Esophagus muscularis mucosa (tissue), 4 donors: ENCODE data around the gene JUNB. TPM values are rescaled to one million over a fixed set of nuclear protein-coding genes. Genes with fewer than 3 reads are reported as not detected.

Experiments
- DNase-seq: peaks from one replicate; pipeline ENCODE4 v3.0.0-alpha.2; 2017; ENCODE audit errors: extremely low spot score
- H3K27ac ChIP-seq, 4 donors: fragments of 200-600 bp; sonication (generic); replicated peaks in 1 of 4; 1 replicate in 3 of 4; 2 replicates in 1 of 4; pipeline ENCODE4 v1.5.1; 2016 to 2019; ENCODE audit warnings: mild to moderate bottlenecking in 1 of 4
- H3K27me3 ChIP-seq, 4 donors: fragments of 200-600 bp; sonication (generic); one replicate each; pipeline versions ENCODE4 v1.5.1 to v1.6.0; 2016 to 2019
- H3K36me3 ChIP-seq, 4 donors: fragments of 200-600 bp; sonication (generic); one replicate each; pipeline ENCODE4 v1.5.1; 2016 to 2019
- H3K4me1 ChIP-seq, 4 donors: fragments of 200-600 bp; sonication (generic); one replicate each; pipeline ENCODE4 v1.5.1; 2016 to 2019
- H3K4me3 ChIP-seq, 4 donors: fragments of 200-600 bp; sonication (generic); 1 replicate in 2 of 4; 2 replicates in 2 of 4; pipeline ENCODE4 v1.5.1; 2016 to 2019; ENCODE audit warnings: mild to moderate bottlenecking in 4 of 4, moderate library complexity in 1 of 4
- H3K9me3 ChIP-seq, 4 donors: fragments of 200-600 bp; sonication (generic); 1 replicate in 3 of 4; 2 replicates in 1 of 4; pipeline ENCODE4 v1.5.1; 2016 to 2019
- EP300 ChIP-seq: sonication (generic); formaldehyde crosslinking; IDR thresholded peaks from one replicate; pipeline ENCODE4 v1.6.1; 2017; ENCODE audit warnings: antibody characterized with exemption
- POLR2A ChIP-seq: fragments of 450-650 bp; IDR thresholded peaks from one replicate; pipeline ENCODE4 v1.6.1; 2017; ENCODE audit warnings: antibody characterized with exemption, moderate library complexity, mild to moderate bottlenecking, low read depth
- POLR2AphosphoS5 ChIP-seq, 2 donors: sonication (generic); formaldehyde crosslinking; IDR thresholded peaks; one replicate each; pipeline ENCODE4 v1.6.1; 2017; ENCODE audit warnings: antibody characterized with exemption in 2 of 2
- WGBS: methylation state at CpG from one replicate; pipeline ENCODE4 v1.1.5; 2018; 5-methylcytosine and 5-hydroxymethylcytosine counted together
- intact Hi-C: fragments of 100-400 bp; cut with DNase I; formaldehyde crosslinking; loops from one replicate; pipeline ENCODE4 v1.15.1; 2023
- total RNA-seq, 4 donors: library from RNA; depleted of rRNA; stranded (reverse); fragments of >200 nt; gene quantifications; one replicate each; pipeline versions ENCODE4 v1.1.0 to v1.2.1, GENCODE V29; 2016
- TF ChIP-seq, protein P1 (sequence below), 3 experiments: fragments of 200-600 bp in 2 of 3; fragments of 450-650 bp in 1 of 3; sonication (generic) in 2 of 3; IDR thresholded peaks; one replicate each; pipeline ENCODE4 v1.5.1; 2017 to 2019; ENCODE audit warnings: antibody characterized with exemption in 3 of 3, mild to moderate bottlenecking in 2 of 3, moderate library complexity in 1 of 3

Gene JUNB
- total RNA-seq, 4 donors from 2014 or later = 82.2 to 1,609 (median 182) TPM

DNA sequence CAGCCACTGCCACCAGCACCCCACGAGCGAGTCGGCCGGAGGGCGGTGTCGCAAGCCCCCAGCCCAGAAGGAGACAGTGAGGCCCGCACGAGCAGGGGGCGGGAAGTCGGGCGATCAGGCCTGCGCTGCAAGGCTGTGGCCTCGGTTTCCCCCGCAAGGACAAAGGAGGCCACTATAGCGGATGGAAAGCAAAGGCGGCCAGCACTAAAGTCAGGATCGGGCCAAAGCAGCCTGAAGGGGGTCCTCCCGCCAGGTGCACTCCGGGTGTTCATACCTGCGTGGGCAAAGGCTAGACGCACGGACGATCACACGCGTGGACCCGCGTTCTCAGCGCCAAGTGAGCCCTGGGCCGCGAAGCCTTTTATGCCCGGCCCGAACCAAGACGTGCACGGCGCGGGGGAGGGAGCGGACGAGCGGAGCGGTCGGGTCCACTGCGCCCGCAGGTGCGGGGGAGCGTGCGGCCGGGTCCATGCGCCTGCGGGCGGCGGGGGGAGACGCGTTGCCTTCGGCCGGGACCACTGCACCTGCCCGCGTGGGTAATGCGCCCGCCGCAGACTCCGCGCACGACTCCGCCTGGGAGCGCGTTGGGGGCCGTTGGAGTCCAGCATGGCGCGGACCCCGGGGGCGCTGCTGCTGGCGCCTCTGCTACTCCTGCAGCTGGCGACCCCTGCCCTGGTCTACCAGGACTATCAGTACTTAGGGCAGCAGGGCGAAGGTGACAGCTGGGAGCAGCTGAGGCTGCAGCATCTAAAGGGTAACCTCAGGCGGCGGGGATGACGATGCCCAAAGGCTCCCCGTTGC is 10.4 kb downstream of the JUNB start, which contains the start of the genes PRDX2 and THSD8:
Gene PRDX2, minus strand, starts transcription at position 335 of the 801 bp plus-strand sequence. CDS start 539 bp downstream, outside the sequence.
Gene THSD8, plus strand, starts transcription at position 604 of the 801 bp plus-strand sequence. Its CDS starts 3 bp downstream, at position 607.
- TF ChIP-seq, protein P1, sequence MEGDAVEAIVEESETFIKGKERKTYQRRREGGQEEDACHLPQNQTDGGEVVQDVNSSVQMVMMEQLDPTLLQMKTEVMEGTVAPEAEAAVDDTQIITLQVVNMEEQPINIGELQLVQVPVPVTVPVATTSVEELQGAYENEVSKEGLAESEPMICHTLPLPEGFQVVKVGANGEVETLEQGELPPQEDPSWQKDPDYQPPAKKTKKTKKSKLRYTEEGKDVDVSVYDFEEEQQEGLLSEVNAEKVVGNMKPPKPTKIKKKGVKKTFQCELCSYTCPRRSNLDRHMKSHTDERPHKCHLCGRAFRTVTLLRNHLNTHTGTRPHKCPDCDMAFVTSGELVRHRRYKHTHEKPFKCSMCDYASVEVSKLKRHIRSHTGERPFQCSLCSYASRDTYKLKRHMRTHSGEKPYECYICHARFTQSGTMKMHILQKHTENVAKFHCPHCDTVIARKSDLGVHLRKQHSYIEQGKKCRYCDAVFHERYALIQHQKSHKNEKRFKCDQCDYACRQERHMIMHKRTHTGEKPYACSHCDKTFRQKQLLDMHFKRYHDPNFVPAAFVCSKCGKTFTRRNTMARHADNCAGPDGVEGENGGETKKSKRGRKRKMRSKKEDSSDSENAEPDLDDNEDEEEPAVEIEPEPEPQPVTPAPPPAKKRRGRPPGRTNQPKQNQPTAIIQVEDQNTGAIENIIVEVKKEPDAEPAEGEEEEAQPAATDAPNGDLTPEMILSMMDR (IDR thresholded peaks at IDR 0.05) = no peak
- TF ChIP-seq POLR2AphosphoS5 (IDR thresholded peaks at IDR 0.05) (peak; percentile 95 to 97), EP300 (no peak), POLR2A (peak; percentile 53)
- intact Hi-C loops = no loop called here
- DNase-seq = no peak
- Histone ChIP-seq H3K4me3 (peak within 1 kb of the TSS; percentile 79 to 93 (median 86)), H3K4me1 (peaks cover 28 to 42% (median 37%) of the 10 kb centered on the region in 4 donors), H3K27me3 (no peaks in the 10 kb centered on the region), H3K9me3 (no peaks in the 10 kb centered on the region), H3K36me3 (peaks cover 6 to 34% (median 25%) of the 10 kb centered on the region in 4 donors), H3K27ac (peak within 1 kb of the TSS; percentile 83 to 89 (median 86))
- 0% methylated on average over 12 of the region's 78 CpGs for WGBS

DNA sequence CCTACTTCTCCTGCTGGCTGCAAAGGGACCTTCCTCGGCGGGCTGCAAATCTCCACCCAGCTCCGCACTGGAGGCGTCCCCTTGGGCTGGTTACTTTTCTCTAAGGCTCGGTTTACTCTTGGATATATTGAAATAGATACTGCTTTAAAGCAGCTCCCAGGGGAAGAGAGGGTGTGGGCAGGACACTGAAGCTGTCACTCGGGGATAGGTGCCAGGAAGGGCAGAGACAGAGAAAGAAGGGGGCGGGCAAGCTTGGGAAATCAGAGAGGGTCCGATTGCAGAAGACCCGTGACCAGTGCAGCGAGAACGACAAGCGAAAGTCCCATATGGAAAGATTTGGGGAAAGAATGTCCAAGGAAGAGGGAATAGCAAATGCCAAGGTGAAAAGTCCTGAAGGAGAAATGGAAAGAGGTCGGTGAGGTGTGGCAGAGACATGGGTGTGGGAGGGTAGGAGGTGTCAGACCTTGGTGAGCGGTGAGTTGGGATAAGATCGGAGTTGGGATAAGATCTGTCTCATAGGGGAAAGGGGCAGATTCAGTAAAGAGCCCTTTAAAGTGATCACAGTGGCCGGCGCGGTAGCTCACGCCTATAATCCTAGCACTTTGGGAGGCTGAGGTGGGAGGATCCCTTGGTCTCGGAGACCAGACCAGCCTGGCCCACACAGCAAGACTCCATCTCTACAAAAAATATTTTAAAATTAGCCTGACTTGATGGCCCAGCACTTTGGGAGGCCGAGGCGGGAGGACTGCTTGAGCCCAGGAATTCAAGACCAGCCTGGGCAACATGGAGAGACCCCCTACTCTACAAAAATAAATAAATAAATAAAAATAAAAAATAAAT is 11.2 kb downstream of the JUNB start:
- Histone ChIP-seq H3K27ac (peak overlapping the region; percentile 83 to 89 (median 86)), H3K4me1 (peaks cover 36 to 48% (median 43%) of the 10 kb centered on the region in 4 donors), H3K4me3 (peak overlapping the region; percentile 79 to 93 (median 86)), H3K36me3 (peaks cover 6 to 28% (median 23%) of the 10 kb centered on the region in 4 donors), H3K27me3 (no peaks in the 10 kb centered on the region), H3K9me3 (no peaks in the 10 kb centered on the region)
- 42% methylated on average over 22 of the region's 22 CpGs for WGBS
- no peak for DNase-seq
- intact Hi-C loops = no loop called here
- TF ChIP-seq POLR2A (no peak), POLR2AphosphoS5 (IDR thresholded peaks at IDR 0.05) (no peak), EP300 (no peak)
- TF ChIP-seq, protein P1 (IDR thresholded peaks at IDR 0.05) = no peak

DNA sequence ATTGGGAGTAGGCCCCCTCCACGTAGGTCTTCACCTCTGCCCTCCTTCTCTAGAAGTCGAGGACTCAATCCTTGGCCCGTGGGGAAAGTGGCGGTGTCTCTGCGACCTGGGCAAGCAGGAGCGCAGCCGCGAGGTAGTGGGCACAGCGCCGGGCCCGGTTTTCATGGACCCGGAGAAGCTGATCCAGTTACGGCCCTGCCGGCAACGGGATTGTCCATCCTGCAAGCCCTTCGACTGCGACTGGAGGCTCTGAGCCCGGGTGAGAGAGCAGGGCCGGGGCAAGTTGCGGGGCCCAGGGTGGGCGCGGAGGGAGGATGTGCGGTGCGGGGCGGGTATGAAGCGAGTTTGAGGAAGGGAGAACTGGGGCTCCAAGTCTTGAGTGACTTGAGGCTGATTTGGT is 12.8 kb downstream of the JUNB start:
- Histone ChIP-seq H3K36me3 (peaks cover 5 to 14% (median 14%) of the 10 kb centered on the region in 4 donors), H3K4me3 (no peak overlapping the region), H3K27ac (no peak overlapping the region), H3K4me1 (peaks cover 36 to 48% (median 44%) of the 10 kb centered on the region in 4 donors), H3K27me3 (no peaks in the 10 kb centered on the region), H3K9me3 (no peaks in the 10 kb centered on the region)
- intact Hi-C loops = no loop called here
- 95% methylated on average over 26 of the region's 26 CpGs for WGBS
- no peak for DNase-seq
- TF ChIP-seq POLR2AphosphoS5 (IDR thresholded peaks at IDR 0.05) (no peak), EP300 (no peak)

DNA sequence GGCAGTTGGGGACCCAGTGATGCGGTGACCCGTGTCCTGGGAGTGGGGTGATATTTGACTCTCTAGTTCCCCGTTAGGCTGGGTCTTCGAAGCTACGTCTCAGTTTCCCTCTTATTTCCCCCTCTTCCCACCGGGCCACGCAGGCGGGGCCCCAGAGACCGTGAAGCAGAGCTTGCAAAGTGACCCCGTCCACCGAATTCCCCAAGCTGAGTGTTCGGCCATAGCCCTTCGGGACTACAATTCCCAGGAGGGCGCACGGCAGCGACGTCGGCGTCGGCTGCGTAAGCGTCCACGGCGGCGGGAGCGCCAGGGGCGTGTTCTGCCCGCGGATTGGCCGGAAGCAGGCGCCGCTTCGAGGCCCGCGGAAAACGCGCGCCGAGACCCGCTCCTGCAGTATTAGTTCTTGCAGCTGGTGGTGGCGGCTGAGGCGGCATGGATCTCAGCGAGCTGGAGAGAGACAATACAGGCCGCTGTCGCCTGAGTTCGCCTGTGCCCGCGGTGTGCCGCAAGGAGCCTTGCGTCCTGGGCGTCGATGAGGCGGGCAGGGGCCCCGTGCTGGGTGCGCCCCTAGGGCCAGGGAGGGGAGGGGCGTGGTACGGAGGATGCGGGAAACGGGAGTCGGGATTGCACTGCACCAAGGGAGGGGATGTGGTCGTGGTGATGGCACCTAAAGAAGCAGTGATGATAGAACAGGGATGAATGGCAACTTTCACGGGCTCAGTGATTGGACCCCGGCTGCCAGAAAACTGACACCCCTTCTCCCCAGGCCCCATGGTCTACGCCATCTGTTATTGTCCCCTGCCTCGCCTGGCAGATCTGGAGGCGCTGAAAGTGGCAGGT is 15.2 kb downstream of the JUNB start, which contains the start of gene RNASEH2A:
Gene RNASEH2A, plus strand, starts transcription at position 343 of the 840 bp plus-strand sequence. Its CDS starts 90 bp downstream, at position 433.
- Histone ChIP-seq H3K27ac (peak within 1 kb of the TSS; percentile 58 to 81 (median 76)), H3K27me3 (no peaks in the 10 kb centered on the region), H3K36me3 (peaks cover 0 to 16% (median 2%) of the 10 kb centered on the region in 4 donors), H3K4me3 (peak within 1 kb of the TSS; percentile 59 to 80 (median 64)), H3K4me1 (peaks cover 22 to 33% (median 30%) of the 10 kb centered on the region in 4 donors), H3K9me3 (no peaks in the 10 kb centered on the region)
- DNase-seq = no peak
- intact Hi-C loops = no loop called here
- 11% methylated on average over 21 of the region's 66 CpGs for WGBS
- TF ChIP-seq EP300 (no peak), POLR2AphosphoS5 (IDR thresholded peaks at IDR 0.05) (peak; percentile 53 to 84)
- TF ChIP-seq, protein P1 (IDR thresholded peaks at IDR 0.05) = peak in 2 of 3 experiments; percentile 11
